Cardiac fibroblast (primary cell): ENCODE results near the gene LSAMP.

Experiments used
- DNase-seq, 2 donors: peaks; one replicate each; pipeline versions ENCODE4 v3.0.0 to v3.0.0-alpha.2; 2010; ENCODE audit warnings: low read depth in 2 of 2
- H3K4me3 ChIP-seq, 2 donors: replicated peaks in 1 of 2; 1 replicate in 1 of 2; 2 replicates in 1 of 2; pipeline ENCODE4 v1.5.1; 2011; ENCODE audit warnings: low read depth in 2 of 2, low read length in 2 of 2, mild to moderate bottlenecking in 2 of 2, moderate library complexity in 1 of 2
- CTCF ChIP-seq: IDR thresholded peaks from one replicate; pipeline ENCODE4 v1.5.1; 2011; ENCODE audit warnings: low read depth, mild to moderate bottlenecking, low read length, inconsistent platforms

Gene LSAMP

GRCh38 chr3:116035429-116035828 is 409.9 kb downstream of the LSAMP start:
- no peak for DNase-seq
- TF ChIP-seq CTCF: no peak
- no peak overlapping the region for H3K4me3 ChIP-seq

GRCh38 chr3:116034794-116035193 is 410.5 kb downstream of the LSAMP start:
- H3K4me3 ChIP-seq: no peak overlapping the region
- no peak for DNase-seq
- no peak for TF ChIP-seq CTCF

GRCh38 chr3:116034086-116034485 is 411.2 kb downstream of the LSAMP start:
- no peak overlapping the region for H3K4me3 ChIP-seq
- no peak for TF ChIP-seq CTCF
- no peak for DNase-seq

- DNase-seq: no peak
- no peak for TF ChIP-seq CTCF
- H3K4me3 ChIP-seq: no peak overlapping the region
These were observed 411.8 kb downstream of the LSAMP start for GRCh38 chr3:116033516-116033915.

- no peak for DNase-seq
- TF ChIP-seq CTCF: no peak
- H3K4me3 ChIP-seq: no peak overlapping the region
These were observed 413.1 kb downstream of the LSAMP start for GRCh38 chr3:116032176-116032575.

- no peak for TF ChIP-seq CTCF
- H3K4me3 ChIP-seq: no peak overlapping the region
- DNase-seq: no peak
These were observed 415.0 kb downstream of the LSAMP start for GRCh38 chr3:116030131-116030850.

GRCh38 chr3:116029266-116029665 is 416.0 kb downstream of the LSAMP start:
- DNase-seq: no peak
- no peak overlapping the region for H3K4me3 ChIP-seq
- TF ChIP-seq CTCF: no peak
